ENCODE data around the gene BEND2.

Gene BEND2

DNA sequence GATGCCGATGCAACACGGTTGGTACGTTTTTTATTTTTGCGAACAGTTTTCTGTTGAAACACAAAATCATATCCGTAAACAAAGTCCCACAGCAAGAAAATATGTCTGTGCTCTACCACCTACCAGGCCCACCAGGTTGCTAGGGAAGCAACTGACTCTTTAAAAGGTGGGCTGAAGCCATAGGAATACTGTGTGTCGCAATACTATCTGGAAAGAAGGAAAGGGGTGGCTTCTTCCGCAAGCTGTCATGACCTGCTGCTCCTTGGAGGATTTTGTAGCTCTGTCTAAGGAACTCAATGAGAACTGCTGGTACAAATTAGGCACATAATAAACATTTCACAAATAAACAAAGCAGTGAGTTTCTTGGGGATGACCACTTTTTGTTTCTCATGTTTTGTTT, 46.5 kb downstream of the BEND2 start:
- peaks cover 3% of the 10 kb centered on the region for H3K9me3 ChIP-seq (ENCODE audit: control insufficient read depth, insufficient read depth, low read length)
- no peak overlapping the region for H3K9ac ChIP-seq (ENCODE audit: low read depth, low read length)
- H3K4me3 ChIP-seq (ENCODE audit: low read depth, low read length) = no peak overlapping the region
- H3K27me3 ChIP-seq (ENCODE audit: control insufficient read depth, insufficient read depth, low read length) = no peaks in the 10 kb centered on the region
- no peaks in the 10 kb centered on the region for H3K4me1 ChIP-seq (ENCODE audit: control insufficient read depth, insufficient read depth, low read length)
- H3K36me3 ChIP-seq (ENCODE audit: control insufficient read depth, insufficient read depth, low read length) = no peaks in the 10 kb centered on the region

DNA sequence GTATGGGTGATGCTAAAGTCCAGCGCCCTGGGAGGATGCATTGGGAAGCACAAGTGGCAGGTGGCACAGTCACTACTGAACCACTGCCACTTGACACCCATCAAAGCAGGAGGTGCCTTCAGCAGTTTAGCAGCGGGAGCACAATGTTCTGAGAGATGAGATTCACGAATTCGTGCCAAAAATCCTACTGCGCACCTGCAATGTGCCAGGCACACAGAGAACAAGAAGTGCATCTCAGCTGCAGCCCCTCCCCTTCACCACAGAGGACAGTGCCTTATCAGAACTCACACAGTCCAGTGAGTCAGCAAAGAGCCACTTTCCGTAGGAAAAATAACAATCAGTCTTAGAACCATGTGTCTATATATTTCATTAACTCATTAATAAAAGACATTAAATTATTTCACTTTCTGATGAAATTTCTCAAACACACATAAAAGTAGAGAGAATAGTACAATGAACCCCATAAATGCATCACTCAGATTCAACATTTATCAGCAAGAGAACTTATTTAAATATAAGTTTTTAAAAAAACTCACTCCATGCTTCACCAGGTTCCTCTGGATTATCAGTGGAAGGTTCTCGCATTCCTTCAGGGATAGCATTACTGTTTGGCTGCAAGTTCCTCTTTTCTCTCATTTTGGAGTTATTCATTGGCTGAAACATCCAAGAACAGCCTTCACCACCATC, 47.0 kb downstream of the BEND2 start:
- no peaks in the 10 kb centered on the region for H3K27me3 ChIP-seq (ENCODE audit: control insufficient read depth, insufficient read depth, low read length)
- H3K9ac ChIP-seq (ENCODE audit: low read depth, low read length) = no peak overlapping the region
- no peak overlapping the region for H3K4me3 ChIP-seq (ENCODE audit: low read depth, low read length)
- peaks cover 3% of the 10 kb centered on the region for H3K9me3 ChIP-seq (ENCODE audit: control insufficient read depth, insufficient read depth, low read length)
- no peaks in the 10 kb centered on the region for H3K4me1 ChIP-seq (ENCODE audit: control insufficient read depth, insufficient read depth, low read length)
- H3K36me3 ChIP-seq (ENCODE audit: control insufficient read depth, insufficient read depth, low read length) = no peaks in the 10 kb centered on the region

DNA sequence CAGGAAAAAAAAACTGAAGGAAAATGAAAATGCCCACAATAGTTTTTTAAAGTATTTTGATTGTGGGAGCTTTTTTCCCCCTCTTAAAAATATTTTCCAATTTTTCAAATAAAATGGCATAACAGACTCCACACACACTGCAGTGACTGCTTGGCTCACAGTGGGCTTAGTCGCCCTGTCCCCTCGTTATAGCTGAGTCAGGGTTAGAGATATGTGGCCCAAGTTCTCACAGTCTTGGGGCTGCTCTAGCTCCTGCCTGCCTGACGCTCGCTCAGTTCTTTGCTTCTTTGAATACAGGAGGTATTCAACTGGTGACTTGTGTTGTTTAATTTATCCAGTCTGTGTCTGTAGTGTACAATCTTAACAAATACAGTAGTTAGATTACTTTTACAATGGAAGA, 47.7 kb downstream of the BEND2 start:
- Histone ChIP-seq H3K4me3 (ENCODE audit: low read depth, low read length) (no peak overlapping the region), H3K9me3 (ENCODE audit: control insufficient read depth, insufficient read depth, low read length) (peaks cover 3% of the 10 kb centered on the region), H3K36me3 (ENCODE audit: control insufficient read depth, insufficient read depth, low read length) (no peaks in the 10 kb centered on the region), H3K9ac (ENCODE audit: low read depth, low read length) (no peak overlapping the region), H3K27me3 (ENCODE audit: control insufficient read depth, insufficient read depth, low read length) (no peaks in the 10 kb centered on the region), H3K4me1 (ENCODE audit: control insufficient read depth, insufficient read depth, low read length) (no peaks in the 10 kb centered on the region)

DNA sequence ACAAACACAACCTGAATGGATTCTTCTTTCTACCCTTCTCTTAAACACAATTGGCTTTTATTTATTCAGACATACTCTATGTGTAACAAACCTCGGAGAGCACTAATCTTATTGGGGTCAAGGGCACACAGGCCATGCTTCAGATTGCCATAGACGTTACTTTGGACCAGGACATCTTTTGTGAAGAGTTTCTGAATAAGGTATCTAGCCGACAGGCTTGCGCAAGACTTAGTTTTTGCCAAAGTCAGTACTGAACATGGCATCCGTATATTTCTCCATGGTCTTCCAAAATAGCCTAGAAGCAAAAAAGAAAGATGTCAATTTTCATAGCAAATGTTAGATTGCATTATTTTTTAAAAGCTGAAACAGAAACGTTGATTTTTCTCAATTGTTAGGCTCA, 49.8 kb downstream of the BEND2 start:
- H3K36me3 ChIP-seq (ENCODE audit: control insufficient read depth, insufficient read depth, low read length) = no peaks in the 10 kb centered on the region
- H3K4me3 ChIP-seq (ENCODE audit: low read depth, low read length) = no peak overlapping the region
- no peaks in the 10 kb centered on the region for H3K27me3 ChIP-seq (ENCODE audit: control insufficient read depth, insufficient read depth, low read length)
- no peaks in the 10 kb centered on the region for H3K4me1 ChIP-seq (ENCODE audit: control insufficient read depth, insufficient read depth, low read length)
- no peak overlapping the region for H3K9ac ChIP-seq (ENCODE audit: low read depth, low read length)
- peaks cover 3% of the 10 kb centered on the region for H3K9me3 ChIP-seq (ENCODE audit: control insufficient read depth, insufficient read depth, low read length)

DNA sequence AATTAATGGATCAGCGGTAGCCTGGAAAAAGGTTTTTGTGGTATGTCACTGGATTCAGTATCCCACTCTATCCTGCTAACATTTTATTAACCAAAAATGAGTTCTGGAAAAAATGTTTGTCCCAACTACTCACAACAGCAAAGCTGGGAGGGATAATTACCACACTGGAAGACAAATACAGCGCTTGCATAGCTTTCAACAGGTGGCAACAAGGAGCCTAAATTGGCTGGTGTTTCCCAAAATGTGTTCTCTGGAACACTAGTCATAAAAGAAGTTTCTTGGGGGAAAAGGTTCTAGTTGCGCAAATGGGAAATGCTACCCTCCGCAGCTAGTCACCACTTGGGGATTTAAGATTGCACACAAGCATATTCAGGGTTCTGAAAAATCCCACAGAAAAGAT, 54.6 kb downstream of the BEND2 start:
- Histone ChIP-seq H3K4me1 (ENCODE audit: control insufficient read depth, insufficient read depth, low read length) (no peaks in the 10 kb centered on the region), H3K9ac (ENCODE audit: low read depth, low read length) (no peak overlapping the region), H3K9me3 (ENCODE audit: control insufficient read depth, insufficient read depth, low read length) (no peaks in the 10 kb centered on the region), H3K27me3 (ENCODE audit: control insufficient read depth, insufficient read depth, low read length) (no peaks in the 10 kb centered on the region), H3K36me3 (ENCODE audit: control insufficient read depth, insufficient read depth, low read length) (no peaks in the 10 kb centered on the region), H3K4me3 (ENCODE audit: low read depth, low read length) (no peak overlapping the region)

DNA sequence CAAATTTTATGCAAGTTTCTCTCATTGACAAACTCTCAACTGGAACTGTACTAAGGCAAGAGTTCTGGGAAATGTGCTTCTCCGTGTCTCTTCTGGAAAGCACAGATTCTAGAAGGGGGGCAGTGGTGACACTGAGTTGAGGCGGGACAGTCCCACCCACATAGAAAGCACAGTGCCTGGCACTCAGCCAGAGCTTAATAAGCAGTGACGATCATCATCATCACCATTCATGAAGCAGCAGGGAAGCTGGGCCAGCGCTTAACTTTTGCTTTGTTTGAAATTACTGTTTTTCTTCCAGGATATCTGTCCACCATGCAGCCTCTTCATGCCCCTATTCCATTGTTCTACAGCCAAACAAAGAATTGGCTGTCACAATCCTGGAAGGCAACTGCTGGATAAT, 60.3 kb downstream of the BEND2 start:
- Histone ChIP-seq H3K4me1 (ENCODE audit: control insufficient read depth, insufficient read depth, low read length) (no peaks in the 10 kb centered on the region), H3K36me3 (ENCODE audit: control insufficient read depth, insufficient read depth, low read length) (no peaks in the 10 kb centered on the region), H3K9ac (ENCODE audit: low read depth, low read length) (no peak overlapping the region), H3K27me3 (ENCODE audit: control insufficient read depth, insufficient read depth, low read length) (no peaks in the 10 kb centered on the region), H3K9me3 (ENCODE audit: control insufficient read depth, insufficient read depth, low read length) (no peaks in the 10 kb centered on the region), H3K4me3 (ENCODE audit: low read depth, low read length) (no peak overlapping the region)

DNA sequence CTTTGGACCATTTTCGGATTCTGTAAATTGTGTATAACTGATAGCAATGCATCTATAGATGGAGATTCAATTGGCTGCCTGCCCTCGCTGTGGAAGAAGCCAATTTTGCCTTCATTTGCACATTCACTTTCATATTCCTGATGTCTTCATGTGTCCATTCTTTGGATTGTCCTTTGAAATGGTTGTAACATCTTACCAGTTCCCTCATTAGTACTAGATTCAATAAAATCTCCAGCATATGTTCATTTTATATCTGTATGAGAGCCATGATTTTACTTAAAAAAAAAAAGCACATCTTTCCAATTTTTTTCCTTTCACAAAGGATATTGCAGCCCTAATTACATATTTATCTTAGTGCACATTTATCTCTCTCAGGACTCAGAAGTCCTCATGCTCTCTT, 61.7 kb downstream of the BEND2 start:
- H3K36me3 ChIP-seq (ENCODE audit: control insufficient read depth, insufficient read depth, low read length) = no peaks in the 10 kb centered on the region
- H3K4me1 ChIP-seq (ENCODE audit: control insufficient read depth, insufficient read depth, low read length) = no peaks in the 10 kb centered on the region
- no peak overlapping the region for H3K4me3 ChIP-seq (ENCODE audit: low read depth, low read length)
- no peaks in the 10 kb centered on the region for H3K9me3 ChIP-seq (ENCODE audit: control insufficient read depth, insufficient read depth, low read length)
- no peaks in the 10 kb centered on the region for H3K27me3 ChIP-seq (ENCODE audit: control insufficient read depth, insufficient read depth, low read length)
- H3K9ac ChIP-seq (ENCODE audit: low read depth, low read length) = no peak overlapping the region

DNA sequence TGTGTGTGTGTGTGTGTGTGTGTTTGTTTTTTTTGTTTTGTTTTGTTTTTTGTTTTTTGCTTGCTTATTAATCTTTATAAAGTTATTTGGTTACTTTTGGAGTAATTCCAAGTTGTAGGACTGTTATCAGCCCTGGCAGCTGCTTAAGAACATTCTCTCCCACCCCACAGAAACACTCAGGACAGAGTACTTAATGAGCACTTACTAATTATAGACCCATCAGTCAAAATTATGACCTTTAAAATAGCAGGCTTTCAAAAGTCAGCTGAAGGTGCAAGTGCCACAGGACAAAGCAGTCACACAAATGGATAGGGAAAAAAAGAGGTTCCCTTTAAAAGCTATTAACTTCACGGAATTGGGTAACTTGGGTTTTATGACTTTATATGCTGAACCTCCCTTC, 69.0 kb downstream of the BEND2 start:
- no peaks in the 10 kb centered on the region for H3K4me1 ChIP-seq (ENCODE audit: control insufficient read depth, insufficient read depth, low read length)
- H3K36me3 ChIP-seq (ENCODE audit: control insufficient read depth, insufficient read depth, low read length) = no peaks in the 10 kb centered on the region
- H3K27me3 ChIP-seq (ENCODE audit: control insufficient read depth, insufficient read depth, low read length) = no peaks in the 10 kb centered on the region
- H3K4me3 ChIP-seq (ENCODE audit: low read depth, low read length) = no peak overlapping the region
- H3K9ac ChIP-seq (ENCODE audit: low read depth, low read length) = no peak overlapping the region
- no peaks in the 10 kb centered on the region for H3K9me3 ChIP-seq (ENCODE audit: control insufficient read depth, insufficient read depth, low read length)

DNA sequence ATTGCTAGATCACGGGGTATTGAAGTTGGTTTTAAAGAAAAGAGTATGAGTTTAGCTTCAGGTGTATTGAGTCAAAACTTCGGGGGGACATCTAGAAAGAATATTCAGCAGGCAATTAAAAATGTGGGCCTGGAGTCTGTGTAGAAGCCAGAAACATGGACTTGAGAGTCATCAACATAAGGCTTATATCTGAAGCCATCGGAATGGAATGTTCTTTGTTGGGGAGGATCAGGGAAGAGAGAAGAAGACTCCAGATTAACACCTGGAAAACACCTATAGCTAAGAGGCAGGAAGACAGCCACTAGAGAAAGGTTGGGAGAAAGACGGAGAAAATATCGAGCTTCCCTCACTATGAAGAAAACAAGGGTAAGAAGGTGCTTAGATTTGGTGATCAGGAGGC, 69.5 kb downstream of the BEND2 start:
- Histone ChIP-seq H3K9me3 (ENCODE audit: control insufficient read depth, insufficient read depth, low read length) (no peaks in the 10 kb centered on the region), H3K36me3 (ENCODE audit: control insufficient read depth, insufficient read depth, low read length) (no peaks in the 10 kb centered on the region), H3K27me3 (ENCODE audit: control insufficient read depth, insufficient read depth, low read length) (no peaks in the 10 kb centered on the region), H3K4me1 (ENCODE audit: control insufficient read depth, insufficient read depth, low read length) (no peaks in the 10 kb centered on the region), H3K4me3 (ENCODE audit: low read depth, low read length) (no peak overlapping the region), H3K9ac (ENCODE audit: low read depth, low read length) (no peak overlapping the region)

DNA sequence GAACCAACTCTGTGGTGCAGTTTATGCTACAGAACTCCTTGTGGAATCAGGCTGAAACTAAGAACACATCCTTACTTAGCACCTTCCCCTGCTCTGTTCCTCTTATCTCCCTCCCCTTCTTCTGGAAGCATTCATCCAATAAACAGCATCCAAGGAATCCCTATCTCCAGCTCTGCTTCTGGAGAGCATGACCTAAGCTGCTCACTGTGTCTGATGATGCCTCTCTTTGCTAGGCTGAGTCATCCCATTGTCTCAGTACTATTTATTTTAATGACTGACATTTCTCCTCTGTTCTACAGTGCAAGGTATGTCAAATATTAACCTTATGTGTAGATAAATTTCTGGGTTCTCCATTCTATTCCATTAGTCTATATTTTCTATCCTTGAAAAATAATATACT, 71.2 kb downstream of the BEND2 start:
- Histone ChIP-seq H3K9me3 (ENCODE audit: control insufficient read depth, insufficient read depth, low read length) (no peaks in the 10 kb centered on the region), H3K27me3 (ENCODE audit: control insufficient read depth, insufficient read depth, low read length) (no peaks in the 10 kb centered on the region), H3K4me3 (ENCODE audit: low read depth, low read length) (no peak overlapping the region), H3K36me3 (ENCODE audit: control insufficient read depth, insufficient read depth, low read length) (no peaks in the 10 kb centered on the region), H3K9ac (ENCODE audit: low read depth, low read length) (no peak overlapping the region), H3K4me1 (ENCODE audit: control insufficient read depth, insufficient read depth, low read length) (no peaks in the 10 kb centered on the region)

DNA sequence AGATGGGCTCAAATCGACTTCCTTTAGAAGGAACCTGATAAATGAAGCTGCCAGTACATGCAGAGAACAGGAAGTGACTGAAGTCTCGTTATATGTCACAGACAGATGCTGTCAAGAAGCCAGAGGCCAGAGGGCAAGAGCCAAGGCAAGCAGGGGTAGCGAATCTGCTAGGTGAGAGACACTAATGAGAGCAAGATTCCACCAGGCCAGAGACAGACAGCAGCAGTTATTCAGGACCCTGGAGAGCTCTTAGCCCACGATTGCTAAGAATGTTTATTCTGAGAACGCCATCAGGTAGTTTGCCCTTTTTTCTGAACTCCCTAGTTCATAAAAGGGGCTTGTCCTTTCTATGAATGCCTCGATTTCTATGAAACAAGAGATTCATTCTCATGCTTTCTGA, 73.7 kb downstream of the BEND2 start:
- Histone ChIP-seq H3K9me3 (ENCODE audit: control insufficient read depth, insufficient read depth, low read length) (no peaks in the 10 kb centered on the region), H3K4me1 (ENCODE audit: control insufficient read depth, insufficient read depth, low read length) (no peaks in the 10 kb centered on the region), H3K36me3 (ENCODE audit: control insufficient read depth, insufficient read depth, low read length) (no peaks in the 10 kb centered on the region), H3K4me3 (ENCODE audit: low read depth, low read length) (no peak overlapping the region), H3K9ac (ENCODE audit: low read depth, low read length) (no peak overlapping the region), H3K27me3 (ENCODE audit: control insufficient read depth, insufficient read depth, low read length) (no peaks in the 10 kb centered on the region)

DNA sequence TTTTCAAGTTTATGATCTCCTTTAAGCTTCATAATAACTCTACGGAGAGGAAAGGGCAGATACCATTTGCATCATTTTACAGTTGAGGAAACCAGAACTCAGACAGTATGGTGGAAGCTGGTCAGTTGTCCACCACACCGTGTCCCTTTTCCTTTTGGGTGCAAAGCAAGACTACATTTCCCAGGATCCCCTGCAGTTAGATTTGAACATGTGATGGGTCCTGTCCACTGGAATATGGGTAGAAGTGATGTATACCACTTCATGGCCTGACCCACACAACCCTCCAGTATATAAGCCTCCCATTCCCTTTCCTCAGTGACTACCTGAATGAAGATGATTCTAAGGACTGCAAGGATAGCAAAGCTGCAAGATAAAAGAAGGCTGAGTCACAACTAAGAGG, 74.7 kb downstream of the BEND2 start:
- no peaks in the 10 kb centered on the region for H3K4me1 ChIP-seq (ENCODE audit: control insufficient read depth, insufficient read depth, low read length)
- H3K4me3 ChIP-seq (ENCODE audit: low read depth, low read length) = no peak overlapping the region
- no peak overlapping the region for H3K9ac ChIP-seq (ENCODE audit: low read depth, low read length)
- no peaks in the 10 kb centered on the region for H3K9me3 ChIP-seq (ENCODE audit: control insufficient read depth, insufficient read depth, low read length)
- no peaks in the 10 kb centered on the region for H3K36me3 ChIP-seq (ENCODE audit: control insufficient read depth, insufficient read depth, low read length)
- no peaks in the 10 kb centered on the region for H3K27me3 ChIP-seq (ENCODE audit: control insufficient read depth, insufficient read depth, low read length)

All from iPS-15b (cell line).